OCI-LY3 (cell line): ENCODE results near the gene GARIN5A.

ENCODE experiments used
- H2AFZ ChIP-seq: fragments of 200-600, 300-600 bp; shearing (Covaris generic); 2 replicates; pipeline ENCODE4 v1.6.0; 2014; ENCODE audit warnings: antibody characterized with exemption, low read depth, low read length
- H3K27ac ChIP-seq: fragments of 200-600, 300-600 bp; sonication (generic); 2 replicates; pipeline ENCODE4 v1.5.1; 2014; ENCODE audit warnings: mild to moderate bottlenecking, low read length, moderate library complexity, mixed read lengths
- H3K27me3 ChIP-seq: fragments of 200-600, 300-600 bp; sonication (generic); 2 replicates; pipeline ENCODE4 v1.6.1; 2014; ENCODE audit warnings: low read depth, low read length, mixed read lengths
- H3K36me3 ChIP-seq: fragments of 200-600, 300-600 bp; sonication (generic); replicated peaks from 2 replicates; pipeline ENCODE3; 2014; ENCODE audit warnings: low read depth, low read length, mixed read lengths
- H3K4me1 ChIP-seq: fragments of 300-600, 200-600 bp; sonication (generic); 2 replicates; pipeline ENCODE4 v1.6.1; 2014; ENCODE audit warnings: low read length, mixed read lengths
- H3K4me2 ChIP-seq: fragments of 200-600, 300-600 bp; sonication (generic); 2 replicates; pipeline ENCODE4 v1.6.1; 2014; ENCODE audit warnings: low read length, mixed read lengths
- H3K4me3 ChIP-seq: fragments of 300-600, 200-600 bp; sonication (generic); 2 replicates; pipeline ENCODE4 v1.5.1; 2014; ENCODE audit warnings: antibody characterized with exemption, mild to moderate bottlenecking, low read length, moderate library complexity
- H3K79me2 ChIP-seq: fragments of 300-600, 200-600 bp; shearing (Covaris generic); 2 replicates; pipeline ENCODE4 v1.6.1; 2014; ENCODE audit warnings: mild to moderate bottlenecking, low read length, mixed read lengths
- H3K9ac ChIP-seq: fragments of 300-600, 200-600 bp; shearing (Covaris generic); 2 replicates; pipeline ENCODE4 v1.6.0; 2014; ENCODE audit warnings: mild to moderate bottlenecking, low read length, moderate library complexity
- H3K9me3 ChIP-seq: fragments of 200-600, 300-600 bp; shearing (Covaris generic); 2 replicates; pipeline ENCODE4 v1.6.1; 2014; ENCODE audit warnings: low read length, mixed read lengths; ENCODE audit not compliant: insufficient read depth
- H4K20me1 ChIP-seq: fragments of 200-600, 300-600 bp; sonication (generic); 2 replicates; pipeline ENCODE4 v1.6.1; 2016; ENCODE audit warnings: low read length, mixed read lengths; ENCODE audit not compliant: insufficient read depth
- CTCF ChIP-seq: fragments of 200-600, 300-600 bp; sonication (generic); IDR thresholded peaks from 2 replicates; pipeline ENCODE4 v1.5.1; 2014; ENCODE audit warnings: antibody characterized with exemption, low read length, low read depth
- EZH2phosphoT487 ChIP-seq: fragments of 200-600 bp; shearing (Covaris generic); IDR thresholded peaks from 2 replicates; pipeline ENCODE4 v1.6.1; 2018; ENCODE audit warnings: antibody characterized with exemption, mixed run types, low read depth

The GARIN5A gene

GRCh38 chr19:50482271-50482855, 5.7 kb upstream of the GARIN5A start:
- Histone ChIP-seq H3K27me3 (peaks cover 4% of the 10 kb centered on the region; the same call in 1 of the 2 replicates), H3K36me3 (peaks cover 58% of the 10 kb centered on the region), H3K9ac (no peak overlapping the region), H2AFZ (no peak overlapping the region), H3K4me2 (no peak overlapping the region), H3K4me3 (no peak overlapping the region), H3K79me2 (peaks cover 28% of the 10 kb centered on the region), H3K4me1 (peaks cover 12% of the 10 kb centered on the region), H4K20me1 (peaks cover 14% of the 10 kb centered on the region), H3K27ac (no peak overlapping the region), H3K9me3 (no peaks in the 10 kb centered on the region)
- TF ChIP-seq CTCF = no peak
- no peak for TF ChIP-seq EZH2phosphoT487

- Histone ChIP-seq H3K79me2 (peaks cover 36% of the 10 kb centered on the region), H3K27me3 (no peaks in the 10 kb centered on the region), H3K4me3 (no peak overlapping the region), H3K27ac (no peak overlapping the region), H2AFZ (no peak overlapping the region), H3K4me1 (peaks cover 15% of the 10 kb centered on the region), H3K36me3 (peaks cover 52% of the 10 kb centered on the region), H3K4me2 (no peak overlapping the region), H3K9ac (no peak overlapping the region), H3K9me3 (no peaks in the 10 kb centered on the region), H4K20me1 (peaks cover 15% of the 10 kb centered on the region)
- TF ChIP-seq EZH2phosphoT487 (no peak), CTCF (no peak)
Observed at GRCh38 chr19:50481351-50482149, 4.9 kb upstream of the GARIN5A start.

- Histone ChIP-seq H4K20me1 (peaks cover 15% of the 10 kb centered on the region), H3K27me3 (no peaks in the 10 kb centered on the region), H3K79me2 (peaks cover 38% of the 10 kb centered on the region), H3K9ac (no peak overlapping the region), H3K4me1 (peaks cover 18% of the 10 kb centered on the region), H3K27ac (no peak overlapping the region), H3K36me3 (peaks cover 43% of the 10 kb centered on the region), H3K9me3 (no peaks in the 10 kb centered on the region), H3K4me2 (no peak overlapping the region), H3K4me3 (no peak overlapping the region), H2AFZ (no peak overlapping the region)
- TF ChIP-seq EZH2phosphoT487 (no peak), CTCF (no peak)
Observed at GRCh38 chr19:50480281-50481111, 3.8 kb upstream of the GARIN5A start.
